Forelimb muscle (tissue), 1 donor: ENCODE measurements around the gene URI1. TPM values are rescaled to one million over a fixed set of nuclear protein-coding genes. Genes with fewer than 3 reads are reported as not detected.

Source experiments
- DNase-seq: peaks from one replicate; pipeline ENCODE4 v3.0.0-alpha.2; 2013; ENCODE audit warnings: low read depth
- polyA plus RNA-seq: library from polyadenylated mRNA; unstranded; fragments of 120-200 nt; gene quantifications from one replicate; pipeline ENCODE4 v1.2.1, GENCODE V29; 2013; ENCODE audit not compliant: insufficient read length

URI1 gene
- polyA plus RNA-seq, 1 donor, result 76.8 TPM

DNA sequence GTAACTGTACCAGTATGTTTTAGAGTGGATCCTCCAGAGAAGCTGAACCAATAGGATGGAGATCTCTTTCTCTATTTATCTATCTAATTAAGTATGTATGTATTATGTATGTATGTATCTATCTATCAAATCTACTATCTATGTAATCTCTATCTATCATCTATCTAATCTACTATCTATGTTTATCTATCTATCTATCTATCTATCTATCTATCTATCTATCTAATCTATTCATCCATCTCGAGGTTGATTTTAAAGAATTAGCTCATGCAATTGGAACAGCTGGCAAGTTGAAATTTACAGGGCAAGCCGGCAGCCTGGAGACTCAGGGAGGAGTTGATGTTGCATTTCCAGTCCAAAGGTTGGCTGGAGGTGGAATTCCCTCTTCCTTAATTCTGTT is 112.2 kb downstream of the URI1 start:
- no peak for DNase-seq

DNA sequence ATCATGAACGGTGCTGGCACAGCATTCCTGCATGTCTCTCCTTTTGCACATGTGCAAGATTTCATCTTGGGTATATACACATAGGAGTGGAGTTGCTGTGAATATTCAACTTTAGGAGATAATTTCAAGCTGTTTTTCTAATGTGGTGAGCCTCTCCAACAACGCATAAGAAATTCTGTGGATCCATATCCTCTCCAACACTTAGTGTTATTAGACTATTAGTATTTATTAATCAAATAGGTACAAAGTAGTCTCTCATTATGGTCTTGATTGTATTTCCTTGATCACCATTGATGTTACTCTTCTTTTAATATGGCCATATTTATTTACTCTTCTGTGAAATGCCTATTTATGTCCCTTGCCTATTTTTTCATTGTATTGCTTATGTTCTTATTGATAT is 114.5 kb downstream of the URI1 start:
- no peak for DNase-seq

DNA sequence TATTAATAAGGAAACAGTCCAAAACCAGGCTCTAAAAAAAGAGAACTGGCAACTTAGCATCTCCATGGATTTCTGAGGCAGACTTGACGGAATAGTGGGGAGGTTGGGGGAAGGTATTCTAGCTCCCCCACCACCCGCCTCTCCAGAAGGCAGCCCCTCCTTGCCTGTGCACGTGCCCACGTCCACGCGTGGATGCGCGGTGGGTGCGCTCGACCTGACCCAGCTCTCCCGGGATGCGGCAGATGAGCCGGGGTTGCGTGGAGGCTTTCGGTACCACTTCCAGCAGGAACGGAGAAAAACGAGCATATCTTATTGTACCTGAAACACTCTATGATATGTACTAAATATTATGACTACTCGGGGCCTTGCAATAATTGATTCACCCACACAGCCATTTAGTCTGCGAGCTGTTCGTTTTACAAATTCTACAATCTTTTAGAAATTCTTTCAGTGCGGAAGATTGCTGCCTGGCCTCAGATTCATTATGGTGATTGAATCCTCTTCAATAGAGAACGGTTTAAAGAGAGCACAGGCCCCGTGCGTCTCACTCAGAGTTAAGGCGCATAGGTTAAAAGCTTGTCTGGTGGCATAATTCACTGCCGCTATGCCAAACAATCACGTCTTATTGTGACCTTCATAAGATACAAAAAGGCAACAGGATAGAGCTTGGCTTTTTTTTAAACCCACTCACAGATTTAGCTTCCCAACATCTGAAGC is 117.9 kb downstream of the URI1 start:
- DNase-seq, result no peak

DNA sequence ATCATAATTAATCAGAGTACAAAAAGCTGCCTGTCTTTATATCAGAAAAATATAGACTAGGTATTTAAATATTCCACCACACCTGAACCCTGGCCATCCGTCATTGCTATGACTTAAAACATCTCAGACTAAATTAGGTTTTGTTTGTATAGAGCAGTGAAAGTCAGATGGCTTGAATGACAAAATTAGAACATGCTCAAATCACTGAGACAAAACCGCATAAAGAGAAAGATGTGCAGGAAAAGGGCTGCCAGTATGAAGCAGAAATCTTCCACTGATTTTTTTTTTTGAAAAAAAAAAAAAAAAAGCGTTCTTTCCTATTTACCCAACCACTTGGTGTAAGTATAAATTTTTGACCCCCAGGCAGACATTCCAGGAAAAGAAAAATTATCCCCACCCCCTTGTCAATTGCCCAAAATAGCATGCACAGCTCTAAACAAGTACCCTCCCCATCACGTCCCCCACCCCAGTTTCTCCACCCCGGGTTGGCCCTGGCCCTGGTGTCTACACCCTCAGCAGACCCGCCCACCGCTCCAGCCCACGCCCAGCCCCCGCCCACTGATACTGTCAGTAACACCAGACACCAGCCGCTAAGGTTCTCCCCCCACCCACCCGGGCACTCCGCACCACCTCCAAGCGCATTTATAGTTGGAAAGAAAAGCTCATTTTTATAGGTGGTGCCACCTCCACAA is 118.6 kb downstream of the URI1 start:
- no peak for DNase-seq

DNA sequence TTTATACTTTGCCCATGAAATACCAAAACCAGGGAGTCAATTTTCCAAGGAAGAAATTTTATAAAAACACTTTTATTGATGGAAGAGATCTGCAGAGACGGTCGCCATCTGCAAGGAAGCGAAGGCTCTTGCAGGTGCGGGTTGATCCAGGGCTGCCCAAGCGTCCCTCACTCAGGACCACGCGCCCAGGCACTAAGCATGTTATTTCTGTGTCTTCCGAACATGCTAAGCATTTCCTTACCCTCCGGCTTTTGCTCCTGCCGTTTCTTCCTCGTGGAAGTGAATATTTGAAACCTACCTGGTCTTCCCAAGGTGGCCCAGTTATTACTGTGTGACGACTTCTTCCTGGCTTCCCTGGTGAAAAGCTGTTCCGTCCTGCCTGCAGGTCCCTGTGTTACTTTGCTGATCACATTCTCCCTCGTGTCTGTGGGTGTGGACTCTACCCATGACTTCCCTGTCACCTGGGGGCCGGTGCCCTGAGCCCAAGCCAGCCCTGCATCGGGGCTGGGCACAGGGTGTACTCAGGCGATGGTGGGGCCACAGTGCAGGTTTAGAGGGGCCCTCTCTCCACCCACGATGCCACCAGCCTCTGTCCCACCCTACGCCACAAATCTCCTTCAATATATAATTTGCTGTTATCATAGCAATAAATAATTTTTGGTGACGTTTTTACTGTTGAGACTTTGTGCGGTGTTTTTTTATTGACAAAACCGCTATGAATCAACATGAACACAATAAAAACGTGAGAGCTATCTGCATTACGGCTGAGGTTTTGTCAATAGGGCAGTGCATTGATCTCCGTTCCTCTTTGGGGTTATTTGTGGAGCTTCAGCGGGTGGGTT is 119.4 kb downstream of the URI1 start:
- DNase-seq, result no peak

DNA sequence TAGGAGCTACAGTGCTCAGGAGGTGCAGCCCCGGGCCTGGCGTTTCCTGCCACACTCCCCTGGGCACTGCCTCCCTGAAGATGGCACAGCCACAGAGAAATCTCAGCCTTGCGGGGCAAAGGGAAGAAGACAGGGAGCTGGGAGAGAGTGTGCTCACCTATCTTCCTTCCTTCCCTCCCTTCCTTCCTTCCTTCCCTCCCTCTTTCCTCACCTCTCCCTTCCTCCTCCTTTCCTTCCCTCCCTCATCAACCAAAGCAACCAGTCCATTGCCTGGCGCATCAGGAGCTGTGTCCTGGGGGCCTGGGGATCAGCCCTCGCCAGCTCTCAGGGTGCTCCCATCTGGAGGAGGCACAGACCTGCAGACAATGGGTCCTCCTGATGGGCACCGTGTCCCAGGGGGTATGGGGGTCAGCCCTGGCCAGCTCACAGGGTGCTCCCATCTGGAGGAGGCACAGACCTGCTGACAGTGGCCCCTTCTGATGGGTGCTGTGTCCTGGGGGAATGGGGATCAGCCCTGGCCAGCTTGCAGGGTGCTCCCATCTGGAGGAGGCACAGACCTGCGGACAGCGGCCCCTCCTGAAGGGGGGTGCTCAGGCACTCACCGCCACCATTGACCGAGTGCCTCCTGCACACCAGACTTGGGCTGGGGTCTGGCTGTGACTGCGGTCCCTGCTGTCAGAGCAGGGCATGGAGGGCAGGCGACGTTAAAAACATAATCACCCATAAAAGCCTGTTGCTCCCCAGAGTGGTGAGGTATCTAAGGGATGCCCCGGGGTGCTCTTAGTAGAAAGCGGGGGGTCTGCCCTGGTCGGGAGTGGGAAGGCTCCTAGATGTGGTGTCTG is 120.2 kb downstream of the URI1 start:
- DNase-seq, result no peak

DNA sequence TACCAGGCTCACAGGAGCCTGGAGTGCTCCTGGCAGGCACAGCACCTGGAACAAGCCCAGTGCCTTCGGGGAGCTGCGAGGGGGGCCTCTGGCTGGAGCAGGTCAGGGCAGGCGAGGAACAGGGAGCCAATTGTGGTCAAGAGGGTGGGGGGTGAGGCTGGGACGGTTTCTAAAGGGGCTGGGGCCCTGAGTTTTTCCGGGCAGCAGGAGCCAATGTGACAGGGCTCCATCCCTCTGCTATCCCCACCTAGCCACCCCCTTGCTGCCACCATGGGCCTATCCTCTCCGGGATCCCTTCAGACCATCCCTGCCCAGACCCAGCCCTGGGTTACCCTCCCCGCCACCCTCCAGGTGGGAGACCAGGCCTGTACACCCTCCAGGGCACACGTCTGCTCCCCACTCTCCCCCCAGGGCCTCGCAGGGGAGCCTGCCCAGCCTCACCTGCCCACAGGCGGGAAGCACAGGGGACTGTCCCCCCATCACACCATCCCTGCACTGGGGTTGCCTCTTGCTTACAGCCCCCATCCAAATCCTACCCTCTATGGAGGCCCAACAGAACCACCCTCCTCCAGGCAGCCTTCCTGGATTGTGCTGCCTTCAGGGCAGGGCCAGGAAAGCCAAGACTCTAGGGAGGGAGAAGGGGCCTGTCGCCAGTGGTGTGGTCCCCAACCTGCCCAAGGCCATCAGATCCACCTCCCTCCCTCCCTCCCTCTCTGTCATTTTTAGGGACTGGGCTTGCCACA is 121.0 kb downstream of the URI1 start:
- DNase-seq, result no peak

DNA sequence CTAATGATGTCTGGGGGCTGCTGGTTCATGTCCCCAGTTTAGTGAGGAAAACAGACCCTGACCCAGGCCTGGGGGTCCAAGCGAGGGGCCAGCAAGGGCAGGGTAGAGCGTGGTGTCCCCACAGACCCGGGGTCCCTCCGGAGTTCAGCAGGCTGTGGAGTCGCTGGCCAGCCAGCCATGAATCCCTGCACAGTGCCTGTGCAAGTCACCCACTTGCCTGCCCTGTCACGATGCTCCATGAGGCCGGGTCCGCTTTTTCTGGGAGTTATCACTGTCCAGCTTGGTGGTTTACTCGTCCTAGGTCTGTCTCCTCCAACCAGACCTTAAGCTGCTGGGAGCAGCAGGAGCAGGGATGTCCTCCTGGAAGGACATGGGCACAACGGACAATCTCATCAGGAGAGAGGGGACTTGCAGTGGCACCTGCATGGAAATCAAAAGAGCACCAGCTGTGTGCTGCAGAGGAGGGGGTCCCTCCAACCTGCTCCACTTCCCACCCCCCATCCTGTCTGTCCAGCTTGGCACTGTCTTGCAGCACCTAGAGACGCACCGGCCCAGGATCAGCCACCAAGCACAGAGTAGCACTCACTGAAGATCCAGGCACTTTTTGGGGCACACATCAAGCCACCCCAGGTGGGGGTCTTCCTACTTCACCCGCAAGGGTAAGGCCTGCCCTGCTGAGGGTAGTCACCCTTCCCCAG is 121.8 kb downstream of the URI1 start:
- DNase-seq, result no peak

DNA sequence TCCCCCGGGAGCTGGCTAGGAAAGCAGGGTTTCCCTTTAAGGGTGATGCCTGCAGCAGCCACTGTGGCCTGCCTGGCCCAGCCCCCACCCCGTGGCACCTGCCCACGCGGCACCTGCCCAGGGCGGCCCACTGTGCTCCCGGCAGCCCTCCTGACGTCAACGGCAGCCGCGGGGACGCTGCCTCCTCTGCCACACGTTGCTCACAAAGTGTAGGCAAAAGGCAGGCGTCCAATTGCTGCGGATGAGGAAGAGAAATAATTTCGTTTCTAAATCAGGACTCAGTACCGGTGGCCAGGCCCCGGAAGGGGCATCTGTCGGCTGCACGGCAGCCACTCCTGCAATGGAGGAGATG is 122.3 kb downstream of the URI1 start:
- DNase-seq, result no peak

DNA sequence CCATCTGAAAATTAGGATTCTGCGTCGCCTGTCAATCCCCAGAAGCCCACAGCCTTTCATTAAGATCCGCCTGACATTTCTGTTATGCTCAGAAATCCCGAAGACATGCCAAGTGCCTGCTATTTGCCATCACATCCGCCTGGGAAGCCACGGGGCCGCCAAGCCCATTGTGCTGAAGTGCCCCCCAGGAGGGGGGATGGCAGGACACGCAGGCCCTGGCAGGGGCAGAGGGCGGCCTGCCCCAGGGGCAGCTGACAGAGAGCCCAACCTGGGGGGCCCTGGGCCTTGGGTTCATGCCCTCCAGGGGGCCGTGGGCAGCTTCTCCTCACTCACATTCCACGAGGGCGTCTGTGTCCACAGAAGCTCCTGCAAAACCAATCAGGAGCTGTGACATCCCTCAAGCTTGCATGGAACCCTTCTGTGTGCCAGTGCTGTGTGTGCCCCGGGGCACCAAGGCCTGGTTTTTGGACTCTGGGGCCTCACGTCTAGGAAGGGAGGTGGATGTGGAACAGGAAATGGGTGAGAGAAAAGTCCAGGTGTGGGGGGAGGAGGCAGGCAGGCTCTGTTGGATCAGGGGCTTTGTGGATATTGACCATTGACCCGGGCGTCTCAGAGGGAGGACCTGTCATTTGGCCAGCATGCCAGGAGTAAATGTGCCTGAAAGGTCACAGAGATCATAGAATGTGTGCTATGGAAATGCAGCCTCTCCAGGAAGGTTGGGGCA is 122.9 kb downstream of the URI1 start:
- no peak for DNase-seq

DNA sequence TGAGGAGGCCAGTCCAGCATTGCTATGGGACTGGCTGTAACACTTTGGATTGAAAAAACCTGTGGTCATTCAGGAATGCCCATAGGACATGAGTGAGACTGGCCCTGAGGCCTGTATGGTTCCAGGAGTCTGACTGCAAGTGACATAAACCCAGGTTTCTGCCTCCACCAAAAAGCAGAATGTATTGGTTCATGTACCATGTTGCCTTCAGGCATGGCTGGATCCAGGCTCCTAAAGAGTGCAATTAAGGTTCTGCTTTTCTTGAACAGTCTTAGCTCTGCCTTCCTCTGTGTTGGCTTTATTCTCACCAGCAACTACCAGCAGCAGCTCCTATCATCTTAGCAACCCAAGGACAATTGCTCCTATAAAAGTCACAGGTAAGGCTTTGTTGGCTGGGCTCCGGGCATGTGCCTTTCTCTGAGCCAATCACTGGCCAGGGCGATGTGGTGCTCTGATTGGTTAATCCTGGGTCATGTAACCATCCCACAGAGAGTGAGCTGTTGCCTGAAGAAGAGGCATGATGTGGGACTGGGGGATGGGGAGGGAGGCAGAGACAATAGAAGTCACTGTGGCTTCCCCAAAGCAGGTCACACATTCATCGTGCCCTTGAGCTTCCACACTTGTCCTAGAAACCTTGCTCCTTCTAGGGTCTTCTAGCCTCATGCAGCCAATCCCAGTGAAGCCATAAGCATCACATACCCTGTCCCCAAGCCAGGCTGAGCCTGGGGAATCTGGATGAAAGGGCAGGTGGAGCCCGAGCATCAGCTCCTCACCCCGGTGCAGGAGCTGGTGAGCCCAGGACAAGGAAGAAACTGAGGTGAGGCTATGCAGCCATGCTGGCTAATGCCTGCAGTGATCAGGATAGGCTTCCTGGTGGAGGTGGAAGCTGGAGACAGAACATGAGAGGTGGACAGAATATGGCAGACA is 123.9 kb downstream of the URI1 start:
- DNase-seq, result no peak

Other genes with a start within 250 kb of the URI1 start
- gene C19orf12, start 227.0 kb upstream of the URI1 start, polyA plus RNA-seq, result 21.4 TPM
- 22.8 TPM for gene CCNE1, start 130.2 kb upstream of the URI1 start, polyA plus RNA-seq